ENCODE measurements around the gene CCZ1B. TPM values are rescaled to one million over a fixed set of nuclear protein-coding genes. Genes with fewer than 3 reads are reported as not detected.
"Not testable (repeated sequence)": the region's sequence is repeated elsewhere in the genome, so short reads cannot be mapped to it uniquely, and the experiment has no call there.

Gene CCZ1B
- total RNA-seq, result 10 to 100 TPM; 50.5 to 54.7 TPM
- long read RNA-seq, partial matches to known transcripts, result 0 of 6 reads
- long read RNA-seq, other reads (novel, unspliced or antisense), result 3 of 6 reads

- DNase-seq (peak; percentile 82 to 89), ATAC-seq (peak; percentile 99)
- intact Hi-C loops (cut with DNase I, micrococcal nuclease), result not testable (repeated sequence)
Measured at GRCh38 chr7:6826151-6826550, at the start of gene CCZ1B. CCZ1B (minus strand) TSS chr7:6826275; CDS start chr7:6826197, 78 bp downstream.

GRCh38 chr7:6875022-6875421, 48.9 kb upstream of the CCZ1B start:
- intact Hi-C loops (cut with DNase I, micrococcal nuclease); DNase-seq; ATAC-seq: not testable (repeated sequence)

GRCh38 chr7:6872246-6872945, 46.3 kb upstream of the CCZ1B start:
- ATAC-seq; intact Hi-C loops (cut with DNase I, micrococcal nuclease); DNase-seq: not testable (repeated sequence)

GRCh38 chr7:6871421-6872144, 45.5 kb upstream of the CCZ1B start:
- DNase-seq; ATAC-seq; intact Hi-C loops (cut with DNase I, micrococcal nuclease): not testable (repeated sequence)

- DNase-seq; ATAC-seq; intact Hi-C loops (cut with DNase I, micrococcal nuclease): not testable (repeated sequence)
Measured at GRCh38 chr7:6864751-6865150, 38.7 kb upstream of the CCZ1B start.

GRCh38 chr7:6864188-6864587, 38.1 kb upstream of the CCZ1B start:
- intact Hi-C loops (cut with DNase I, micrococcal nuclease), result not testable (repeated sequence)

GRCh38 chr7:6862876-6863275, 36.8 kb upstream of the CCZ1B start:
- intact Hi-C loops (cut with DNase I, micrococcal nuclease); DNase-seq: not testable (repeated sequence)

More at GRCh38 chr7:6864188-6864587, 38.1 kb upstream of the CCZ1B start:
- ATAC-seq, DNase-seq: not testable (repeated sequence)

GRCh38 chr7:6857721-6858314, 31.7 kb upstream of the CCZ1B start:
- intact Hi-C loops (cut with DNase I, micrococcal nuclease); ATAC-seq: not testable (repeated sequence)
- peak; percentile 60 to 79 for DNase-seq

More at GRCh38 chr7:6862876-6863275, 36.8 kb upstream of the CCZ1B start:
- ATAC-seq, result not testable (repeated sequence)

GRCh38 chr7:6855563-6856131, 29.6 kb upstream of the CCZ1B start:
- DNase-seq; ATAC-seq; intact Hi-C loops (cut with DNase I, micrococcal nuclease): not testable (repeated sequence)

- ATAC-seq; intact Hi-C loops (cut with DNase I, micrococcal nuclease); DNase-seq: not testable (repeated sequence)
Measured at GRCh38 chr7:6854747-6855562, 28.9 kb upstream of the CCZ1B start.

- intact Hi-C loops (cut with DNase I, micrococcal nuclease); ATAC-seq; DNase-seq: not testable (repeated sequence)
Measured at GRCh38 chr7:6853681-6854080, 27.6 kb upstream of the CCZ1B start.

GRCh38 chr7:6849127-6849526, 23.1 kb upstream of the CCZ1B start:
- ATAC-seq; DNase-seq; intact Hi-C loops (cut with DNase I, micrococcal nuclease): not testable (repeated sequence)

GRCh38 chr7:6847751-6848150, 21.7 kb upstream of the CCZ1B start:
- intact Hi-C loops (cut with DNase I, micrococcal nuclease); DNase-seq; ATAC-seq: not testable (repeated sequence)

- DNase-seq; ATAC-seq; intact Hi-C loops (cut with DNase I, micrococcal nuclease): not testable (repeated sequence)
Measured at GRCh38 chr7:6845971-6846449, 19.9 kb upstream of the CCZ1B start.

- DNase-seq; ATAC-seq; intact Hi-C loops (cut with DNase I, micrococcal nuclease): not testable (repeated sequence)
Measured at GRCh38 chr7:6843654-6844053, 17.6 kb upstream of the CCZ1B start.

- intact Hi-C loops (cut with DNase I, micrococcal nuclease), result not testable (repeated sequence)
Measured at GRCh38 chr7:6843092-6843491, 17.0 kb upstream of the CCZ1B start.

GRCh38 chr7:6842278-6842921, 16.3 kb upstream of the CCZ1B start:
- intact Hi-C loops (cut with DNase I, micrococcal nuclease); DNase-seq: not testable (repeated sequence)

More at GRCh38 chr7:6843092-6843491, 17.0 kb upstream of the CCZ1B start:
- not testable (repeated sequence) for DNase-seq, ATAC-seq

More at GRCh38 chr7:6842278-6842921, 16.3 kb upstream of the CCZ1B start:
- ATAC-seq, result not testable (repeated sequence)
